Measurements from ENCODE around the gene LGR4.
"Not testable (repeated sequence)": the region's sequence is repeated elsewhere in the genome, so short reads cannot be mapped to it uniquely, and the experiment has no call there.

- TF ChIP-seq, protein P1, sequence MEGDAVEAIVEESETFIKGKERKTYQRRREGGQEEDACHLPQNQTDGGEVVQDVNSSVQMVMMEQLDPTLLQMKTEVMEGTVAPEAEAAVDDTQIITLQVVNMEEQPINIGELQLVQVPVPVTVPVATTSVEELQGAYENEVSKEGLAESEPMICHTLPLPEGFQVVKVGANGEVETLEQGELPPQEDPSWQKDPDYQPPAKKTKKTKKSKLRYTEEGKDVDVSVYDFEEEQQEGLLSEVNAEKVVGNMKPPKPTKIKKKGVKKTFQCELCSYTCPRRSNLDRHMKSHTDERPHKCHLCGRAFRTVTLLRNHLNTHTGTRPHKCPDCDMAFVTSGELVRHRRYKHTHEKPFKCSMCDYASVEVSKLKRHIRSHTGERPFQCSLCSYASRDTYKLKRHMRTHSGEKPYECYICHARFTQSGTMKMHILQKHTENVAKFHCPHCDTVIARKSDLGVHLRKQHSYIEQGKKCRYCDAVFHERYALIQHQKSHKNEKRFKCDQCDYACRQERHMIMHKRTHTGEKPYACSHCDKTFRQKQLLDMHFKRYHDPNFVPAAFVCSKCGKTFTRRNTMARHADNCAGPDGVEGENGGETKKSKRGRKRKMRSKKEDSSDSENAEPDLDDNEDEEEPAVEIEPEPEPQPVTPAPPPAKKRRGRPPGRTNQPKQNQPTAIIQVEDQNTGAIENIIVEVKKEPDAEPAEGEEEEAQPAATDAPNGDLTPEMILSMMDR (IDR thresholded peaks at IDR 0.05): not testable (repeated sequence)
- TF ChIP-seq POLR2A (IDR thresholded peaks at IDR 0.05): not testable (repeated sequence)
These were observed 44.9 kb upstream of the LGR4 start for GRCh38 chr11:27517490-27517889.

Data from heart left ventricle (tissue), 13 donors.